ENCODE results near the gene C15orf62. TPM values are rescaled to one million over a fixed set of nuclear protein-coding genes. Genes with fewer than 3 reads are reported as not detected.
A peak's percentile ranks its signal among the peaks of the same experiment; 100 is the strongest.

The C15orf62 gene
- polyA plus RNA-seq, 1 donor, result 3.3 TPM

GRCh38 chr15:40775740-40776536 lies 6.2 kb downstream of the C15orf62 start:
- DNase-seq, result no peak

GRCh38 chr15:40776537-40777141 lies 6.9 kb downstream of the C15orf62 start:
- DNase-seq, result no peak

- DNase-seq, result no peak
Observed at GRCh38 chr15:40782609-40783227, 12.9 kb downstream of the C15orf62 start.

GRCh38 chr15:40785164-40785563 lies 15.4 kb downstream of the C15orf62 start:
- no peak for DNase-seq

GRCh38 chr15:40785814-40786213 lies 16.0 kb downstream of the C15orf62 start:
- DNase-seq, result no peak

- DNase-seq, result no peak
Observed at GRCh38 chr15:40787344-40787841, 17.6 kb downstream of the C15orf62 start.

- no peak for DNase-seq
Observed at GRCh38 chr15:40787991-40788390, 18.2 kb downstream of the C15orf62 start.

- no peak for DNase-seq
Observed at GRCh38 chr15:40789119-40789518, 19.3 kb downstream of the C15orf62 start.

- no peak for DNase-seq
Observed at GRCh38 chr15:40789999-40790398, 20.2 kb downstream of the C15orf62 start.

- no peak for DNase-seq
Observed at GRCh38 chr15:40790718-40791117, 20.9 kb downstream of the C15orf62 start.

- no peak for DNase-seq
Observed at GRCh38 chr15:40792394-40792793, 22.6 kb downstream of the C15orf62 start.

- no peak for DNase-seq
Observed at GRCh38 chr15:40793216-40793989, 23.6 kb downstream of the C15orf62 start.

- no peak for DNase-seq
Observed at GRCh38 chr15:40796041-40796440, 26.3 kb downstream of the C15orf62 start.

- DNase-seq, result no peak
Observed at GRCh38 chr15:40796512-40796911, 26.7 kb downstream of the C15orf62 start.

GRCh38 chr15:40799523-40799922 lies 29.7 kb downstream of the C15orf62 start:
- no peak for DNase-seq

GRCh38 chr15:40803076-40803475 lies 33.3 kb downstream of the C15orf62 start:
- no peak for DNase-seq

GRCh38 chr15:40803688-40804087 lies 33.9 kb downstream of the C15orf62 start:
- no peak for DNase-seq

- no peak for DNase-seq
Observed at GRCh38 chr15:40806672-40807027, 36.9 kb downstream of the C15orf62 start.

- DNase-seq, result peak; percentile 97
Observed at GRCh38 chr15:40807028-40807887, 37.5 kb downstream of the C15orf62 start, which contains the start of the genes DNAJC17 and ZFYVE19. TSS of gene DNAJC17 (minus strand) at chr15:40807473. CDS start at chr15:40807446, 27 bp downstream. TSS of gene ZFYVE19 (plus strand) at chr15:40807089. CDS start at chr15:40807590, 501 bp downstream.

- no peak for DNase-seq
Observed at GRCh38 chr15:40807888-40808461, 38.2 kb downstream of the C15orf62 start.
